GM23338 (cell line): ENCODE data around the gene CRADD. TPM values are rescaled to one million over a fixed set of nuclear protein-coding genes. Genes with fewer than 3 reads are reported as not detected.

ENCODE experiments used
- ATAC-seq: fragments of 200-7000 bp; cut with Tn5 transposase; 3 replicates; pipeline ENCODE4 v1.9.1; 2020
- DNase-seq: peaks from one replicate; pipeline ENCODE4 v3.0.0-alpha.2; 2015; ENCODE audit warnings: low spot score
- H2AFZ ChIP-seq: fragments of 200-600 bp; sonication (generic); 2 replicates; pipeline ENCODE4 v1.8.0; 2016; ENCODE audit warnings: antibody characterized with exemption, mild to moderate bottlenecking, moderate library complexity
- H3F3A ChIP-seq: fragments of 200-600 bp; sonication (generic); replicated peaks from 2 replicates; pipeline ENCODE4 v1.8.0; 2017; ENCODE audit warnings: antibody characterized with exemption, mixed run types, low read depth
- H3K27ac ChIP-seq: fragments of 200-600 bp; sonication (generic); 2 replicates; pipeline ENCODE4 v1.6.1; 2016; ENCODE audit warnings: low read depth
- H3K27me3 ChIP-seq: fragments of 200-600 bp; sonication (generic); 2 replicates; pipeline ENCODE4 v1.8.0; 2016; ENCODE audit warnings: mild to moderate bottlenecking, mixed run types, moderate library complexity; ENCODE audit not compliant: insufficient read depth
- H3K36me3 ChIP-seq: fragments of 200-600 bp; sonication (generic); 2 replicates; pipeline ENCODE4 v1.8.0; 2016; ENCODE audit warnings: mild to moderate bottlenecking; ENCODE audit not compliant: insufficient read depth
- H3K4me1 ChIP-seq: fragments of 200-600 bp; sonication (generic); 2 replicates; pipeline ENCODE4 v1.8.0; 2016; ENCODE audit warnings: mild to moderate bottlenecking, moderate library complexity; ENCODE audit not compliant: insufficient read depth
- H3K4me2 ChIP-seq: fragments of 200-600 bp; sonication (generic); 2 replicates; pipeline ENCODE4 v1.7.1; 2017; ENCODE audit warnings: mixed run types
- H3K4me3 ChIP-seq: fragments of 200-600 bp; sonication (generic); 2 replicates; pipeline ENCODE4 v1.6.1; 2016; ENCODE audit warnings: mixed run types
- H3K79me2 ChIP-seq: fragments of 200-600 bp; sonication (generic); replicated peaks from 2 replicates; pipeline ENCODE4 v1.8.0; 2017; ENCODE audit warnings: mild to moderate bottlenecking; ENCODE audit not compliant: insufficient read depth
- H3K9me2 ChIP-seq: fragments of 200-600 bp; sonication (generic); 2 replicates; pipeline ENCODE4 v1.8.0; 2017; ENCODE audit not compliant: insufficient read depth
- H4K20me1 ChIP-seq: fragments of 200-600 bp; sonication (generic); replicated peaks from 2 replicates; pipeline ENCODE4 v1.8.0; 2017; ENCODE audit warnings: mild to moderate bottlenecking; ENCODE audit not compliant: insufficient read depth
- H3K27ac Mint-ChIP-seq: 2 replicates; pipeline ENCODE4 v1.8.0; 2020; ENCODE audit warnings: inconsistent platforms, mild to moderate bottlenecking, moderate library complexity, mixed read lengths
- H3K27me3 Mint-ChIP-seq: 3 replicates; pipeline ENCODE4 v1.8.0; 2022; ENCODE audit warnings: low read depth, mild to moderate bottlenecking, moderate library complexity, mixed read lengths, inconsistent platforms; ENCODE audit not compliant: insufficient read depth, poor library complexity
- H3K36me3 Mint-ChIP-seq: 3 replicates; pipeline ENCODE4 v1.8.0; 2021; ENCODE audit warnings: low read depth, mild to moderate bottlenecking, inconsistent platforms, moderate library complexity, mixed read lengths
- H3K4me1 Mint-ChIP-seq: 3 replicates; pipeline ENCODE4 v1.8.0; 2020; ENCODE audit warnings: mild to moderate bottlenecking, inconsistent platforms, mixed read lengths
- H3K4me3 Mint-ChIP-seq: 3 replicates; pipeline ENCODE4 v1.8.0; 2021; ENCODE audit warnings: moderate library complexity, mild to moderate bottlenecking, inconsistent platforms, mixed read lengths
- H3K9me3 Mint-ChIP-seq: 3 replicates; pipeline ENCODE4 v1.8.0; 2020; ENCODE audit warnings: moderate library complexity, mild to moderate bottlenecking, inconsistent platforms, mixed read lengths
- CREB1 ChIP-seq: fragments of 250-450 bp; sonication (Bioruptor Pico); IDR thresholded peaks from 2 replicates; pipeline ENCODE4 v1.5.0; 2020; ENCODE audit warnings: low read depth, mild to moderate bottlenecking, moderate library complexity
- EZH2 ChIP-seq: fragments of 200-600 bp; sonication (generic); IDR thresholded peaks from one replicate; pipeline ENCODE4 v1.8.0; 2017; ENCODE audit warnings: antibody characterized with exemption, mild to moderate bottlenecking, low read depth; ENCODE audit not compliant: unreplicated experiment
- EZH2phosphoT487 ChIP-seq: fragments of 200-600 bp; sonication (generic); IDR thresholded peaks from one replicate; pipeline ENCODE4 v1.8.1; 2018; ENCODE audit warnings: antibody characterized with exemption; ENCODE audit not compliant: unreplicated experiment
- JUNB ChIP-seq: IDR thresholded peaks from one replicate; pipeline ENCODE4 v1.6.1; 2016; ENCODE audit warnings: antibody characterized with exemption; ENCODE audit not compliant: unreplicated experiment
- NANOG ChIP-seq: IDR thresholded peaks from 2 replicates; pipeline ENCODE4 v1.6.1; 2016; ENCODE audit warnings: antibody characterized with exemption, borderline replicate concordance
- POLR2AphosphoS5 ChIP-seq: IDR thresholded peaks from 2 replicates; pipeline ENCODE4 v1.6.1; 2016; ENCODE audit warnings: antibody characterized with exemption, low read depth
- REST ChIP-seq: IDR thresholded peaks from one replicate; pipeline ENCODE4 v1.6.1; 2018; ENCODE audit warnings: antibody characterized with exemption; ENCODE audit not compliant: unreplicated experiment
- STAT1 ChIP-seq: IDR thresholded peaks from one replicate; pipeline ENCODE4 v1.6.1; 2016; ENCODE audit warnings: antibody characterized with exemption; ENCODE audit not compliant: unreplicated experiment
- ZNF114 ChIP-seq: fragments of 250-450 bp; sonication (Bioruptor Pico); IDR thresholded peaks from 2 replicates; pipeline ENCODE4 v1.5.0; 2020; ENCODE audit warnings: mild to moderate bottlenecking, moderate library complexity
- ZNF331 ChIP-seq: fragments of 250-450 bp; sonication (Bioruptor Pico); IDR thresholded peaks from 2 replicates; pipeline ENCODE4 v1.5.0; 2020; ENCODE audit warnings: low read depth, mild to moderate bottlenecking, moderate library complexity
- ZNF462 ChIP-seq: fragments of 250-450 bp; sonication (Bioruptor Pico); IDR thresholded peaks from 2 replicates; pipeline ENCODE4 v1.5.0; 2020; ENCODE audit warnings: mild to moderate bottlenecking, moderate library complexity
- polyA plus RNA-seq: library from polyadenylated mRNA; unstranded; fragments of >200 nt; fragmentation: Nextera tagmentation; extraction: Ambion mirVana; gene quantifications from 2 replicates; pipeline ENCODE4 v1.2.1, GENCODE V29; 2016
- total RNA-seq: library from RNA; depleted of rRNA; stranded (reverse); fragments of >200 nt; shearing (Covaris generic); gene quantifications from 2 replicates; pipeline ENCODE4 v1.2.3, GENCODE V29; 2014
- TF ChIP-seq, protein P1 (sequence below), 2 experiments: fragments of 200-600 bp in 1 of 2; sonication (generic) in 1 of 2; conservative IDR thresholded peaks; 2 replicates each; pipeline versions ENCODE4 v1.5.1 to v1.6.1; 2016 to 2017; ENCODE audit warnings: antibody characterized with exemption in 2 of 2, low read depth in 2 of 2, mild to moderate bottlenecking in 2 of 2, moderate library complexity in 1 of 2
- TF ChIP-seq, protein P2 (sequence below): IDR thresholded peaks from 2 replicates; pipeline ENCODE4 v1.6.1; 2016; ENCODE audit warnings: antibody characterized with exemption

Gene CRADD
- total and polyA plus RNA-seq, 2 experiments from 2014 or later = 6.3 to 27.9 TPM

DNA sequence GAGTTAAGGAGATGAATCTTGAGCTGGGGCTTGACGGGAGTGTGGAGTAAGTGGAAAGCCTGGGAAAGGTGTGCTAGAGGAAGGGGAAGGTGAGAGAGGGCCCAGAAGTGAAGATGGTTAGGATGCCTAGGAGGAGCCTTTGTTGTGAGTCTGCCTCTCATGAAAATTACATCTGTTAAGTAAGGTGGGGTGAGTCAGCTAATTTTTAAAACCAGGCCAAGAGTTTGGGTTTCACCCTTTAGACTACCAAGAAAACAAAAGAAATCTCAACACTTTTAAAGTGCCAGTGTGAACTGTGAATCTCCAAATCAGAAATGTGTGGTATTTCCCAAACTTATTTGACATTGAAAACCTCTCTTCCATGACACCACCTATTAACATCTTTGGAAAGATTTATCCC is 185.2 kb downstream of the CRADD start:
- Histone ChIP-seq H3K27ac (no peak overlapping the region), H3K79me2 (no peaks in the 10 kb centered on the region), H2AFZ (no peak overlapping the region), H3K4me1 (no peaks in the 10 kb centered on the region), H4K20me1 (no peaks in the 10 kb centered on the region), H3K36me3 (no peaks in the 10 kb centered on the region), H3K27me3 (no peaks in the 10 kb centered on the region), H3F3A (no peaks in the 10 kb centered on the region), H3K4me2 (no peak overlapping the region), H3K4me3 (no peak overlapping the region), H3K9me2 (peaks cover 14% of the 10 kb centered on the region; the same call in 1 of the 2 replicates)
- H3K36me3 Mint-ChIP-seq = no peaks in the 10 kb centered on the region; the same call in 1 of the 3 replicates
- DNase-seq = no peak
- no peak for ATAC-seq
- H3K27me3 Mint-ChIP-seq = no peaks in the 10 kb centered on the region
- H3K4me3 Mint-ChIP-seq = no peak overlapping the region
- TF ChIP-seq ZNF331 (CRISPR knock-in tag) = no peak
- no peak for TF ChIP-seq ZNF114
- TF ChIP-seq, protein P1, sequence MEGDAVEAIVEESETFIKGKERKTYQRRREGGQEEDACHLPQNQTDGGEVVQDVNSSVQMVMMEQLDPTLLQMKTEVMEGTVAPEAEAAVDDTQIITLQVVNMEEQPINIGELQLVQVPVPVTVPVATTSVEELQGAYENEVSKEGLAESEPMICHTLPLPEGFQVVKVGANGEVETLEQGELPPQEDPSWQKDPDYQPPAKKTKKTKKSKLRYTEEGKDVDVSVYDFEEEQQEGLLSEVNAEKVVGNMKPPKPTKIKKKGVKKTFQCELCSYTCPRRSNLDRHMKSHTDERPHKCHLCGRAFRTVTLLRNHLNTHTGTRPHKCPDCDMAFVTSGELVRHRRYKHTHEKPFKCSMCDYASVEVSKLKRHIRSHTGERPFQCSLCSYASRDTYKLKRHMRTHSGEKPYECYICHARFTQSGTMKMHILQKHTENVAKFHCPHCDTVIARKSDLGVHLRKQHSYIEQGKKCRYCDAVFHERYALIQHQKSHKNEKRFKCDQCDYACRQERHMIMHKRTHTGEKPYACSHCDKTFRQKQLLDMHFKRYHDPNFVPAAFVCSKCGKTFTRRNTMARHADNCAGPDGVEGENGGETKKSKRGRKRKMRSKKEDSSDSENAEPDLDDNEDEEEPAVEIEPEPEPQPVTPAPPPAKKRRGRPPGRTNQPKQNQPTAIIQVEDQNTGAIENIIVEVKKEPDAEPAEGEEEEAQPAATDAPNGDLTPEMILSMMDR (conservative IDR thresholded peaks at IDR 0.05; ENCODE audit: low read depth in 2 of 2) = no peak
- no peak for TF ChIP-seq NANOG
- TF ChIP-seq POLR2AphosphoS5 = no peak
- no peak for TF ChIP-seq JUNB
- no peak for TF ChIP-seq CREB1 (CRISPR knock-in tag)
- TF ChIP-seq REST = no peak
- no peak for TF ChIP-seq ZNF462
- no peak for TF ChIP-seq STAT1
- TF ChIP-seq, protein P2, sequence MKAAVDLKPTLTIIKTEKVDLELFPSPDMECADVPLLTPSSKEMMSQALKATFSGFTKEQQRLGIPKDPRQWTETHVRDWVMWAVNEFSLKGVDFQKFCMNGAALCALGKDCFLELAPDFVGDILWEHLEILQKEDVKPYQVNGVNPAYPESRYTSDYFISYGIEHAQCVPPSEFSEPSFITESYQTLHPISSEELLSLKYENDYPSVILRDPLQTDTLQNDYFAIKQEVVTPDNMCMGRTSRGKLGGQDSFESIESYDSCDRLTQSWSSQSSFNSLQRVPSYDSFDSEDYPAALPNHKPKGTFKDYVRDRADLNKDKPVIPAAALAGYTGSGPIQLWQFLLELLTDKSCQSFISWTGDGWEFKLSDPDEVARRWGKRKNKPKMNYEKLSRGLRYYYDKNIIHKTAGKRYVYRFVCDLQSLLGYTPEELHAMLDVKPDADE = no peak
- no peak for TF ChIP-seq EZH2phosphoT487
- no peak for TF ChIP-seq EZH2
- H3K4me1 Mint-ChIP-seq = no peaks in the 10 kb centered on the region
- peaks cover 11% of the 10 kb centered on the region; the same call in 2 of the 3 replicates for H3K9me3 Mint-ChIP-seq
- H3K27ac Mint-ChIP-seq = no peak overlapping the region
